GM23248 (cell line): ENCODE results near the gene BFSP1. TPM values are rescaled to one million over a fixed set of nuclear protein-coding genes. Genes with fewer than 3 reads are reported as not detected.
A peak's percentile ranks its signal among the peaks of the same experiment; 100 is the strongest.

Experiments
- DNase-seq: peaks from one replicate; pipeline ENCODE4 v3.0.0-alpha.2; 2015
- H2AFZ ChIP-seq: fragments of 200-600 bp; sonication (generic); 2 replicates; pipeline ENCODE4 v1.6.1; 2016; ENCODE audit warnings: antibody characterized with exemption
- H3F3A ChIP-seq: fragments of 200-600 bp; sonication (generic); 2 replicates; pipeline ENCODE4 v1.6.1; 2016; ENCODE audit warnings: mild to moderate bottlenecking, antibody characterized with exemption, mixed run types; ENCODE audit not compliant: insufficient read depth
- H3K27ac ChIP-seq: fragments of 200-600 bp; sonication (generic); 2 replicates; pipeline ENCODE4 v1.5.1; 2016; ENCODE audit warnings: mild to moderate bottlenecking
- H3K27me3 ChIP-seq: fragments of 200-600 bp; sonication (generic); replicated peaks from 2 replicates; pipeline ENCODE4 v1.6.1; 2016; ENCODE audit warnings: mild to moderate bottlenecking; ENCODE audit not compliant: insufficient read depth
- H3K36me3 ChIP-seq: fragments of 200-600 bp; sonication (generic); 2 replicates; pipeline ENCODE4 v1.6.1; 2016; ENCODE audit warnings: low read depth, mild to moderate bottlenecking
- H3K4me1 ChIP-seq: fragments of 200-600 bp; sonication (generic); 2 replicates; pipeline ENCODE4 v1.6.1; 2016; ENCODE audit warnings: mild to moderate bottlenecking; ENCODE audit not compliant: insufficient read depth
- H3K4me2 ChIP-seq: fragments of 200-600 bp; sonication (generic); one replicate; pipeline ENCODE4 v1.6.1; 2016; ENCODE audit warnings: mild to moderate bottlenecking; ENCODE audit not compliant: unreplicated experiment
- H3K4me3 ChIP-seq: fragments of 200-600 bp; sonication (generic); 2 replicates; pipeline ENCODE4 v1.5.1; 2016; ENCODE audit warnings: mild to moderate bottlenecking
- H3K79me2 ChIP-seq: fragments of 200-600 bp; sonication (generic); 2 replicates; pipeline ENCODE4 v1.6.1; 2016; ENCODE audit warnings: mild to moderate bottlenecking; ENCODE audit not compliant: insufficient read depth
- H3K9ac ChIP-seq: fragments of 200-600 bp; sonication (generic); 2 replicates; pipeline ENCODE4 v1.6.1; 2016; ENCODE audit warnings: mild to moderate bottlenecking
- H3K9me2 ChIP-seq: fragments of 200-600 bp; sonication (generic); 2 replicates; pipeline ENCODE4 v1.6.1; 2016; ENCODE audit warnings: mixed run types, mild to moderate bottlenecking, moderate library complexity; ENCODE audit not compliant: insufficient read depth
- H3K9me3 ChIP-seq: fragments of 200-600 bp; sonication (generic); one replicate; pipeline ENCODE4 v1.6.1; 2017; ENCODE audit warnings: low read depth
- H4K20me1 ChIP-seq: fragments of 200-600 bp; sonication (generic); 2 replicates; pipeline ENCODE4 v1.6.0; 2016; ENCODE audit not compliant: insufficient read depth
- EZH2 ChIP-seq: fragments of 200-600 bp; sonication (generic); IDR thresholded peaks from 2 replicates; pipeline ENCODE4 v1.6.1; 2018; ENCODE audit warnings: antibody characterized with exemption, mild to moderate bottlenecking; ENCODE audit not compliant: insufficient read depth, poor library complexity, severe bottlenecking
- EZH2phosphoT487 ChIP-seq: fragments of 200-600 bp; sonication (generic); IDR thresholded peaks from 2 replicates; pipeline ENCODE4 v1.6.1; 2018; ENCODE audit warnings: antibody characterized with exemption, moderate library complexity, mild to moderate bottlenecking, low read depth; ENCODE audit not compliant: insufficient read depth
- WGBS, 2 experiments: methylation state at CpG; one replicate each; pipeline ENCODE4 v1.1.6; 2015 to 2017; ENCODE audit warnings: low lambda C conversion rate in 2 of 2, low coverage in 1 of 2; ENCODE audit errors: missing lambda C conversion rate in 2 of 2; 5-methylcytosine and 5-hydroxymethylcytosine counted together
- in situ Hi-C: fragments of 300-500 bp; cut with MboI; formaldehyde crosslinking; loops from 2 replicates; pipeline ENCODE4 v1.15.0; 2020
- polyA plus RNA-seq: library from polyadenylated mRNA; unstranded; fragments of >200 nt; fragmentation: Nextera tagmentation; extraction: Ambion mirVana; gene quantifications from 2 replicates; pipeline ENCODE4 v1.2.1, GENCODE V29; 2016
- total RNA-seq: library from RNA; depleted of rRNA; stranded (reverse); fragments of >200 nt; shearing (Covaris generic); gene quantifications from 2 replicates; pipeline ENCODE4 v1.2.3, GENCODE V29; 2014

Gene BFSP1
- total and polyA plus RNA-seq, 2 experiments from 2014 or later = 0.28 to 0.32 TPM

DNA sequence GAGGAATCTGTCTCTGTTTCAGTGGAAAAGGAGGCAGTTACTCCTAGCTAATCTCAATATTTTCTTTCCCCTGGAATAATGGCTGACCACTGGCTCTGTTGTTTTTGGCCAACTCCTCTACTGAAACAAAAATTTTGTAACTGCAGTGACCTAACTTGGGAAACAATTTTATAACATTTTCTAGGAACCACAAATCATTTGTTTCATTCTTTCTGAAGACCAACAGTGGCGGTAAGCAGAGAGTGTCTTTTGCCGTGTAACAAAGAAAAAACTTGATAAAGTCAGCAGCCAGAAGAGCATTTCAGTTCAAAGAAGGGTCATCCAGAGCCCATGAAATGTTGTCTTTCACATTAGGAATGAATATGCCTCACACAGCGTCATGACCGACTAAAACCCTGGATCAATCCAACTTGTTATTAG, 11.8 kb upstream of the BFSP1 start:
- Histone ChIP-seq H3F3A (peaks cover 32% of the 10 kb centered on the region), H3K27ac (peak overlapping the region; percentile 97), H3K9me3 (no peaks in the 10 kb centered on the region), H3K4me1 (peaks cover 22% of the 10 kb centered on the region), H3K4me2 (peak overlapping the region; percentile 75), H3K9me2 (no peaks in the 10 kb centered on the region), H3K4me3 (peak overlapping the region; percentile 49), H3K79me2 (no peaks in the 10 kb centered on the region), H3K27me3 (no peaks in the 10 kb centered on the region), H3K36me3 (no peaks in the 10 kb centered on the region), H4K20me1 (no peaks in the 10 kb centered on the region), H3K9ac (peak overlapping the region; percentile 73), H2AFZ (peak overlapping the region; percentile 9; the same call in 1 of the 2 replicates)
- in situ Hi-C loops = no loop called here
- TF ChIP-seq EZH2 (no peak), EZH2phosphoT487 (no peak)
- DNase-seq = peak; percentile 89
- WGBS, 2 experiments = 0% methylated on average over 4 of the region's 4 CpGs

DNA sequence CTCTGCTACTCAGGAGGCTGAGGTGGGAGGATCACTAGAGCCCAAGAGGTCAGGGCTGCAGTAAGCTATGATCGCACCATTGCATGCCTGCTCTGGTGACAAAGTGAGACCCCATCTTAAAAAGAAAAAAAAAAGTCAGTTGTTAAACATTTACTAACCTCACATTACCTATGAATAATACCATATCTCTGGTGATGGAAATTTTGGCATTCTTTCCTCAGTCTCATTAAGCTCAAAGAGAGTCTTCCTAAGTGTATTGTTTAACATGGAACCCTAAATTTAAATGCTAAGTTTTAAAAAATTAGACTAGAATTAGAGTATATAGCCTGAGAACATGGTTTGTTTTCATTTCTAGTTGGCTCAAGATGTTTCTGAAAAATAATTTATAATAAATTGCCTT, 11.3 kb upstream of the BFSP1 start:
- Histone ChIP-seq H3K9ac (peak overlapping the region; percentile 73), H3K9me3 (no peaks in the 10 kb centered on the region), H3K4me2 (peak overlapping the region; percentile 75), H3K4me1 (peaks cover 22% of the 10 kb centered on the region), H3K27ac (peak overlapping the region; percentile 97), H4K20me1 (no peaks in the 10 kb centered on the region), H3K79me2 (no peaks in the 10 kb centered on the region), H3K27me3 (no peaks in the 10 kb centered on the region), H3K36me3 (no peaks in the 10 kb centered on the region), H3K9me2 (no peaks in the 10 kb centered on the region), H3K4me3 (peak overlapping the region; percentile 49), H2AFZ (no peak overlapping the region), H3F3A (peaks cover 33% of the 10 kb centered on the region)
- 100% methylated on average over 1 of the region's 1 CpG for WGBS, 2 experiments
- TF ChIP-seq EZH2phosphoT487 = no peak
- no peak for TF ChIP-seq EZH2
- in situ Hi-C loops = no loop called here
- peak; percentile 39 for DNase-seq

- no peaks in the 10 kb centered on the region for H3K36me3 ChIP-seq
- peak; percentile 90 for DNase-seq
- H3K4me2 ChIP-seq = peak overlapping the region; percentile 75
- no peaks in the 10 kb centered on the region for H3K79me2 ChIP-seq
- H3K27ac ChIP-seq = peak overlapping the region; percentile 97; the same call in 1 of the 2 replicates
- H3K4me1 ChIP-seq = peaks cover 22% of the 10 kb centered on the region
- no peaks in the 10 kb centered on the region for H3K9me2 ChIP-seq
- no peaks in the 10 kb centered on the region for H3K9me3 ChIP-seq
- no peaks in the 10 kb centered on the region for H3K27me3 ChIP-seq
- WGBS, 2 experiments = 45 to 49% methylated on average over 5 of the region's 5 CpGs
- H4K20me1 ChIP-seq = no peaks in the 10 kb centered on the region
- H2AFZ ChIP-seq = no peak overlapping the region
- in situ Hi-C loops = no loop called here
- H3K4me3 ChIP-seq = no peak overlapping the region
- peaks cover 37% of the 10 kb centered on the region for H3F3A ChIP-seq
- TF ChIP-seq EZH2 (no peak), EZH2phosphoT487 (no peak)
- no peak overlapping the region for H3K9ac ChIP-seq
These were observed 10.8 kb upstream of the BFSP1 start for GRCh38 chr20:17541996-17542395.

- no peak overlapping the region for H3K27ac ChIP-seq
- peaks cover 37% of the 10 kb centered on the region for H3F3A ChIP-seq
- no peaks in the 10 kb centered on the region for H3K27me3 ChIP-seq
- H3K9me2 ChIP-seq = no peaks in the 10 kb centered on the region
- no peak overlapping the region for H3K9ac ChIP-seq
- H3K4me1 ChIP-seq = peaks cover 22% of the 10 kb centered on the region
- in situ Hi-C loops = no loop called here
- H3K79me2 ChIP-seq = no peaks in the 10 kb centered on the region
- no peak overlapping the region for H3K4me3 ChIP-seq
- no peaks in the 10 kb centered on the region for H3K36me3 ChIP-seq
- no peaks in the 10 kb centered on the region for H3K9me3 ChIP-seq
- no peak overlapping the region for H2AFZ ChIP-seq
- TF ChIP-seq EZH2phosphoT487 (no peak), EZH2 (no peak)
- 91 to 95% methylated on average over 3 of the region's 3 CpGs for WGBS, 2 experiments
- no peak overlapping the region for H3K4me2 ChIP-seq
- no peaks in the 10 kb centered on the region for H4K20me1 ChIP-seq
- DNase-seq = no peak
These were observed 10.4 kb upstream of the BFSP1 start for GRCh38 chr20:17541596-17541995.
